C4-2B (cell line): ENCODE results near the gene SIM2.

Experiments
- H3K27ac ChIP-seq: fragments of 450-650 bp; 2 replicates; pipeline ENCODE4 v1.5.1; 2017
- ZFX ChIP-seq: fragments of 450-650 bp; IDR thresholded peaks from 2 replicates; pipeline ENCODE4 v1.6.1; 2017
- TF ChIP-seq, protein P1 (sequence below): fragments of 450-650 bp; conservative IDR thresholded peaks from 2 replicates; pipeline ENCODE4 v1.5.1; 2017; ENCODE audit warnings: mild to moderate bottlenecking

Gene SIM2

DNA sequence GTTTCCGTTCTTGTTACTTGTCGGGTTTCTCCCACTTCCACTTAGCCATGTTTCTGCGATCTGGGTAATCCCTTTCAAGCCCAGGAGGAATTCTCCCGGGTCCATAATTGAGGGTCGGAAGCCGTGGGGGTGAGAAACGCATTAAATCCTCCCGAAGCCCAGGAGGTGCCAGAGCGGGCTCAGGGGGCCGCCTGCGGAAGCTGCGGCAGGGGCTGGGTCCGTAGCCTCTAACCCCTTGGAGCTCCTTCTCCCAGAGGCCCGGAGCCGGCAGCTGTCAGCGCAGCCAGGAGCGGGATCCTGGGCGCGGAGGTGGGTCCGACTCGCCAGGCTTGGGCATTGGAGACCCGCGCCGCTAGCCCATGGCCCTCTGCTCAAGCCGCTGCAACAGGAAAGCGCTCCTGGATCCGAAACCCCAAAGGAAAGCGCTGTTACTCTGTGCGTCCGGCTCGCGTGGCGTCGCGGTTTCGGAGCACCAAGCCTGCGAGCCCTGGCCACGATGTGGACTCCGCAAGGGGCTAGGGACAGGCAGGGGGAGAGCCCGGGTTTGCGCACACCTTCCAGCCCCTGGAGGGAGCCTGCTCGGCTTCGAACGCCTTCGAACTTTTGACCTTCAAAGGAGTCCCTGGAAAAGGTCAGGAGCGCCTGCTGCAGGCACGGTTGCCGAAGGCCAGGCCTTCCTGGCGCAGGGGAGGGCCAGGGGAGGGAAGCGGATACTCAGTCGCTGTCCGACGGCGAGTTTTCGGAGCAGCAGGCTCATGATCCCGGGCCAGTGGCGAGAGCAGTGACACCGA is 1.7 kb upstream of the SIM2 start:
- TF ChIP-seq, protein P1, sequence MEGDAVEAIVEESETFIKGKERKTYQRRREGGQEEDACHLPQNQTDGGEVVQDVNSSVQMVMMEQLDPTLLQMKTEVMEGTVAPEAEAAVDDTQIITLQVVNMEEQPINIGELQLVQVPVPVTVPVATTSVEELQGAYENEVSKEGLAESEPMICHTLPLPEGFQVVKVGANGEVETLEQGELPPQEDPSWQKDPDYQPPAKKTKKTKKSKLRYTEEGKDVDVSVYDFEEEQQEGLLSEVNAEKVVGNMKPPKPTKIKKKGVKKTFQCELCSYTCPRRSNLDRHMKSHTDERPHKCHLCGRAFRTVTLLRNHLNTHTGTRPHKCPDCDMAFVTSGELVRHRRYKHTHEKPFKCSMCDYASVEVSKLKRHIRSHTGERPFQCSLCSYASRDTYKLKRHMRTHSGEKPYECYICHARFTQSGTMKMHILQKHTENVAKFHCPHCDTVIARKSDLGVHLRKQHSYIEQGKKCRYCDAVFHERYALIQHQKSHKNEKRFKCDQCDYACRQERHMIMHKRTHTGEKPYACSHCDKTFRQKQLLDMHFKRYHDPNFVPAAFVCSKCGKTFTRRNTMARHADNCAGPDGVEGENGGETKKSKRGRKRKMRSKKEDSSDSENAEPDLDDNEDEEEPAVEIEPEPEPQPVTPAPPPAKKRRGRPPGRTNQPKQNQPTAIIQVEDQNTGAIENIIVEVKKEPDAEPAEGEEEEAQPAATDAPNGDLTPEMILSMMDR: no peak
- no peak for TF ChIP-seq ZFX
- no peak overlapping the region; the same call in 1 of the 2 replicates for H3K27ac ChIP-seq

DNA sequence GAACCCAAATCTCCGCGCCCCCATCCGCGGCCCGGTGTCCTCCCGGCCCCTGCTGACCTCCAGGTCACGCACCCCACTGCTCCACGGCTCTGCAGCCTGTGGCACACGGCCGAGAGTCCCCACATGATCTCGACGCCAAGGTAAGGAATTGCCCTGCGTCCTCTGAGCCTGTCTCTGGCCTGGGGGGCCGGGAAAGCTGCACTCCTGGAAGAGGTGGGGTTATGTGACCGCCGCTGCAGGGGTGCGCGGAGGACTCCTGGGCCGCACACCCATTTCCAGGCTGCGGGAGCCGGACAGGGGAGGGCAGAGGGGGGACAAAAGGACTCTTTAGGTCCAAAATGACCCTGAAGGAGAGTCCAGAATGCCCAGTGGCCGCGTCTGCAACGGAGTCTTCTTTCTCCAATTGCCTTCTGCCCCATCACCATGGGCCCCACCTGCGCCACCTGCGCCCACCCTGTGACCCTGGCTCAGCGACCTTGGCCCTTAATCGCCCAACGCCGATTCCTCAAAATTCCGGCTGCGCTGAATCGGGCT is 997 bp upstream of the SIM2 start:
- H3K27ac ChIP-seq: peak overlapping the region; percentile 76
- TF ChIP-seq, protein P1: no peak
- TF ChIP-seq ZFX: no peak

DNA sequence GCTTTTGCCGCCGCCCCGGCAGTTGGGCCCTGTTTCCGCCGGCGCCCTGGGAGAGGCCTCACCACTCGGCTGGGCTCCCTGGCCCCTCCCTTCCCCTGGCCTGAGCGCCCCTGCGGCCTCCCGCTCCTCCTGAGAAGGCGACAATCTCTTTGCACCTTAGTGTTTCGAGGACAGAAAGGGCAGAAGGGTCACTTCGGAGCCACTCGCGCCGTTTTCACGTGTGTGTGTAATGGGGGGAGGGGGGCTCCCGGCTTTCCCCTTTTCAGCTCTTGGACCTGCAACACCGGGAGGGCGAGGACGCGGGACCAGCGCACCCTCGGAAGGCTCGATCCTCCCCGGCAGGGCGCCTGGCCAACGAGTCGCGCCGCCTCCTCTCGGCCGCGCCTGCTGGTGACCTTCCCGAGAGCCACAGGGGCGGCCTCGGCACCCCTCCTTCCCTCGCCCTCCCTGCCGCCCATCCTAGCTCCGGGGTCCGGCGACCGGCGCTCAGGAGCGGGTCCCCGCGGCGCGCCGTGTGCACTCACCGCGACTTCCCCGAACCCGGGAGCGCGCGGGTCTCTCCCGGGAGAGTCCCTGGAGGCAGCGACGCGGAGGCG is 432 bp upstream of the SIM2 start:
- peak overlapping the region; percentile 76 for H3K27ac ChIP-seq
- peak; percentile 74 for TF ChIP-seq ZFX
- TF ChIP-seq, protein P1: no peak

DNA sequence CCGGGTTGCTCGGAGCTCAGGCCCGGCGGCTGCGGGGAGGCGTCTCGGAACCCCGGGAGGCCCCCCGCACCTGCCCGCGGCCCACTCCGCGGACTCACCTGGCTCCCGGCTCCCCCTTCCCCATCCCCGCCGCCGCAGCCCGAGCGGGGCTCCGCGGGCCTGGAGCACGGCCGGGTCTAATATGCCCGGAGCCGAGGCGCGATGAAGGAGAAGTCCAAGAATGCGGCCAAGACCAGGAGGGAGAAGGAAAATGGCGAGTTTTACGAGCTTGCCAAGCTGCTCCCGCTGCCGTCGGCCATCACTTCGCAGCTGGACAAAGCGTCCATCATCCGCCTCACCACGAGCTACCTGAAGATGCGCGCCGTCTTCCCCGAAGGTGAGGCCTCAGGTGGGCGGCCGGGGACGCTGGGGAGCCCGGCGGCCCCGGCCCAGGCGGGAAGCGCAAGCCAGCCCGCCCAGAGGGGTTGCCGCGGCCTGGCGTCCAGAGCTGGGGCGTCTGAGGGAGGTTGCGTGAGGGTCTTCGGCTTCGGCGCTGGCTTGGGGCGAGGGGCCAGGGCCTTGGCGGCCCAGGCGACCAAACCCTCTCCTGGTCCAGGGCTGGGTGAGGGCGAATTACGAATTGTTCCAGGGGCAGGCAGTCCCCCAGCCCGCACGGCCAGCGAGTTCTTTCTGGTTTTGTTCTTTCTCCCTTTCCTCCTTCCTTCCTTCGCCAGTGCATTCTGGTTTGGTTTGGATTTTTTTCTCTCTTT is 805 bp downstream of the SIM2 start:
- peak overlapping the region; percentile 76 for H3K27ac ChIP-seq

DNA sequence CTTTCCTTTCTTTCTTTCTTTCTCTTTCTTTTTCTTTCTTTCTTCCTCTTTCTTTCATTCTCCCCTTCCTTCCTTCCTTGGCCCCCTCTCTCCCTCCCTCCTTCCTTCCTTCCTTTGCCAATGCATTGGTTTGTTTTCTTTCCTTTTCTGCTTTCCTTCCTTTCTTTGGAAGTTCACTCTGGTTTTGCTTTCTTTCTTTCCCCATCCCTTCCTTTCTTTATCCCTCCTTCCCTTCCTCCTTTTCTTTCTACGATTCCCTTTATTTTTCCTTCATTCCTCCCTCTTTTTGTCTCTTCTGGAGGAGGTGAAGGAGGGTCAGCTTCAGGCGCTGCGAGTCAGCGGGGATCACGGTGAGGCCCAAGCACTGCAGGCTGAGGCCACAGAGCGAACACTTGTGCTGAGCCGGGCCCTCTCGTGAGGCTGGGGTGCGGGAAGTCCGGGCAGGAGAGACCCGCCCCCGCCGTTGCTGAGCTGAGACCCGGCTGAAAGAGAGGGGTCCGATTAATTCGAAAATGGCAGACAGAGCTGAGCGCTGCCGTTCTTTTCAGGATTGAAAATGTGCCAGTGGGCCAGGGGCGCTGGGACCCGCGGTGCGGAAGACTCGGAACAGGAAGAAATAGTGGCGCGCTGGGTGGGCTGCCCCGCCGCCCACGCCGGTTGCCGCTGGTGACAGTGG is 1.5 kb downstream of the SIM2 start:
- H3K27ac ChIP-seq: peak overlapping the region; percentile 76
- no peak for TF ChIP-seq ZFX
- TF ChIP-seq, protein P1: no peak

More for the DNA sequence above, 805 bp downstream of the SIM2 start:
- TF ChIP-seq, protein P1: no peak
- peak; percentile 54 for TF ChIP-seq ZFX

DNA sequence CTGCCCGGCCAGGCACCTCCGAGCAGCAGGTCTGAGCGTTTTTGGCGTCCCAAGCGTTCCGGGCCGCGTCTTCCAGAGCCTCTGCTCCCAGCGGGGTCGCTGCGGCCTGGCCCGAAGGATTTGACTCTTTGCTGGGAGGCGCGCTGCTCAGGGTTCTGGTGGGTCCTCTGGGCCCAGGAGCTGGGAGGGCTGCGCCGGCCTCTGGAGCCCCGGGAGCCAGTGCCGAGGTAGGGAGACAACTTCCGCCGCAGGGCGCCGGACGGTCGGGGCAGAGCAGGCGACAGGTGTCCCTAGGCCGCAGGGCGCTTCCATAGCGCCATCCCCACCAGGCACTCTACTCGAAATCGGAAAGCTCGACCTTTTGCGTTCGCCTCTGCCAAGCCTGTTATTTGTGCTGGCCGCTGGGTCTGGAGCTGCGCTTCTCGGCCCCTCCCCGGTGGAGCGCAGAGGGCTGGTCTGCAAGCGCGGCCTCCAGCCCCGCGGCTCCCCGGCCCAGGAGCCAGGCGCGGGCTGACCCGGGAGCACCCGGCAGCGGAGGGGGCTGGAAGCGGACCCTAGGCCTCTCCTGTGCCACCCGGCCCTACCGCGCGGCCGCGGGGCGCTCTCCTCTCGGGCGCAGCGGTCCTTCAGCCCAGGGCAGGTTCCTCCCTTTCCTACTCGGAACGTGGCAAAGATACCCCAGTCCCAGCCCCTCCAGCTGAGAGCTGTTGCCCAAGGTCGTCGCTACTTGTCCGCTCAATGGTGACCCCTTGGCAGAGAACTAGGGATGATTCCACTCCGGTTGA is 2.2 kb downstream of the SIM2 start:
- peak overlapping the region; percentile 76 for H3K27ac ChIP-seq
- TF ChIP-seq ZFX: peak; percentile 84
- TF ChIP-seq, protein P1: no peak; the same call in 1 of the 2 replicates
